OCI-LY3 (cell line): Measurements from ENCODE around the gene TFDP1.

Source experiments
- H2AFZ ChIP-seq: fragments of 200-600, 300-600 bp; shearing (Covaris generic); 2 replicates; pipeline ENCODE4 v1.6.0; 2014; ENCODE audit warnings: antibody characterized with exemption, low read depth, low read length
- H3K27ac ChIP-seq: fragments of 200-600, 300-600 bp; sonication (generic); 2 replicates; pipeline ENCODE4 v1.5.1; 2014; ENCODE audit warnings: mild to moderate bottlenecking, low read length, moderate library complexity, mixed read lengths
- H3K27me3 ChIP-seq: fragments of 200-600, 300-600 bp; sonication (generic); 2 replicates; pipeline ENCODE4 v1.6.1; 2014; ENCODE audit warnings: low read depth, low read length, mixed read lengths
- H3K36me3 ChIP-seq: fragments of 200-600, 300-600 bp; sonication (generic); replicated peaks from 2 replicates; pipeline ENCODE3; 2014; ENCODE audit warnings: low read depth, low read length, mixed read lengths
- H3K4me1 ChIP-seq: fragments of 300-600, 200-600 bp; sonication (generic); 2 replicates; pipeline ENCODE4 v1.6.1; 2014; ENCODE audit warnings: low read length, mixed read lengths
- H3K4me2 ChIP-seq: fragments of 200-600, 300-600 bp; sonication (generic); 2 replicates; pipeline ENCODE4 v1.6.1; 2014; ENCODE audit warnings: low read length, mixed read lengths
- H3K4me3 ChIP-seq: fragments of 300-600, 200-600 bp; sonication (generic); 2 replicates; pipeline ENCODE4 v1.5.1; 2014; ENCODE audit warnings: antibody characterized with exemption, mild to moderate bottlenecking, low read length, moderate library complexity
- H3K79me2 ChIP-seq: fragments of 300-600, 200-600 bp; shearing (Covaris generic); 2 replicates; pipeline ENCODE4 v1.6.1; 2014; ENCODE audit warnings: mild to moderate bottlenecking, low read length, mixed read lengths
- H3K9ac ChIP-seq: fragments of 300-600, 200-600 bp; shearing (Covaris generic); 2 replicates; pipeline ENCODE4 v1.6.0; 2014; ENCODE audit warnings: mild to moderate bottlenecking, low read length, moderate library complexity
- H3K9me3 ChIP-seq: fragments of 200-600, 300-600 bp; shearing (Covaris generic); 2 replicates; pipeline ENCODE4 v1.6.1; 2014; ENCODE audit warnings: low read length, mixed read lengths; ENCODE audit not compliant: insufficient read depth
- H4K20me1 ChIP-seq: fragments of 200-600, 300-600 bp; sonication (generic); 2 replicates; pipeline ENCODE4 v1.6.1; 2016; ENCODE audit warnings: low read length, mixed read lengths; ENCODE audit not compliant: insufficient read depth
- EZH2phosphoT487 ChIP-seq: fragments of 200-600 bp; shearing (Covaris generic); IDR thresholded peaks from 2 replicates; pipeline ENCODE4 v1.6.1; 2018; ENCODE audit warnings: antibody characterized with exemption, mixed run types, low read depth
- TF ChIP-seq, protein P1 (sequence below): fragments of 200-600, 300-600 bp; sonication (generic); IDR thresholded peaks from 2 replicates; pipeline ENCODE4 v1.5.1; 2014; ENCODE audit warnings: antibody characterized with exemption, low read length, low read depth

TFDP1 gene

DNA sequence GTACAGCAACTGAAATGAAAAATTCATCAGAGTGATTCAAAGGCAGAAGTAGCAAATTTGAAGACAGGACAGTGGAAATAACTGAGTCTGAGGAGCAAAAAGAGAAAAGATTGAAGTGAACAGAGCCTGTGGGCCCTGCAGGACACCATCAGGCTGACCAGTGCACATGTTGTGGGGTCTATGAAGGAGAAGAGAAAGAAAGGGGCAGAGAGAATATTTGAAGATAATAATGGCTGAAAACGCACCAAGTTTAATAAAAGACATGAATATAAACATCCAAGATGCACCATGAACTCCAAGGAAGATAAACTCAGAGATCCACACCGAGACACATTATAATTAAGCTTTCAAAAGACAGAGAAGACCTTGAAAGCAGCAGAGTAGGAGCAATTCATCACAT is 58.0 kb downstream of the TFDP1 start:
- Histone ChIP-seq H3K36me3 (peaks cover 42% of the 10 kb centered on the region), H2AFZ (no peak overlapping the region), H3K4me2 (no peak overlapping the region), H3K79me2 (0 out of 2 replicates have a peak, but pooled peaks cover 4% of the 10 kb centered on the region), H3K4me3 (no peak overlapping the region), H3K27me3 (no peaks in the 10 kb centered on the region), H3K27ac (no peak overlapping the region), H4K20me1 (no peaks in the 10 kb centered on the region), H3K4me1 (no peaks in the 10 kb centered on the region), H3K9ac (no peak overlapping the region), H3K9me3 (no peaks in the 10 kb centered on the region)
- TF ChIP-seq, protein P1, sequence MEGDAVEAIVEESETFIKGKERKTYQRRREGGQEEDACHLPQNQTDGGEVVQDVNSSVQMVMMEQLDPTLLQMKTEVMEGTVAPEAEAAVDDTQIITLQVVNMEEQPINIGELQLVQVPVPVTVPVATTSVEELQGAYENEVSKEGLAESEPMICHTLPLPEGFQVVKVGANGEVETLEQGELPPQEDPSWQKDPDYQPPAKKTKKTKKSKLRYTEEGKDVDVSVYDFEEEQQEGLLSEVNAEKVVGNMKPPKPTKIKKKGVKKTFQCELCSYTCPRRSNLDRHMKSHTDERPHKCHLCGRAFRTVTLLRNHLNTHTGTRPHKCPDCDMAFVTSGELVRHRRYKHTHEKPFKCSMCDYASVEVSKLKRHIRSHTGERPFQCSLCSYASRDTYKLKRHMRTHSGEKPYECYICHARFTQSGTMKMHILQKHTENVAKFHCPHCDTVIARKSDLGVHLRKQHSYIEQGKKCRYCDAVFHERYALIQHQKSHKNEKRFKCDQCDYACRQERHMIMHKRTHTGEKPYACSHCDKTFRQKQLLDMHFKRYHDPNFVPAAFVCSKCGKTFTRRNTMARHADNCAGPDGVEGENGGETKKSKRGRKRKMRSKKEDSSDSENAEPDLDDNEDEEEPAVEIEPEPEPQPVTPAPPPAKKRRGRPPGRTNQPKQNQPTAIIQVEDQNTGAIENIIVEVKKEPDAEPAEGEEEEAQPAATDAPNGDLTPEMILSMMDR: no peak
- TF ChIP-seq EZH2phosphoT487: no peak

DNA sequence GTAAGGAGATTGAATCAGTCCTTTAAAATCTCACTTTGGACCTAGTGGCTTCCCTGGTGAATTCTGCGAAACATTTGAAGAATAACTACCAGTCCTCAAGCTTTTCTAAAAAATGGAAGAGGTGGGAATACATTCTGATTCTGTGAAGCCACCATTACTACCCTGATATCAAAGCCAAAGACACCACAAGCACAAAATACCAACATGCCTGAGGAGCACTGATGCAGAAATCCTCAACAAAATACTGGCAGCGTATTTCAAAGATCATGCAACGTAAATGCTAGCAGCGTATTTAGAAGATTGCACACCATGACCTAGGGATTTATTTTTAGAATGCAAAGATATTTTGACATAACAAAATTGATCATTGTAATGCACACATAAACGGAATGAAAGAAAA is 59.0 kb downstream of the TFDP1 start:
- H4K20me1 ChIP-seq: no peaks in the 10 kb centered on the region
- H3K4me1 ChIP-seq: no peaks in the 10 kb centered on the region
- H3K9ac ChIP-seq: no peak overlapping the region
- H2AFZ ChIP-seq: no peak overlapping the region
- no peaks in the 10 kb centered on the region for H3K9me3 ChIP-seq
- H3K4me2 ChIP-seq: no peak overlapping the region
- TF ChIP-seq, protein P1: no peak
- no peak for TF ChIP-seq EZH2phosphoT487
- peaks cover 38% of the 10 kb centered on the region for H3K36me3 ChIP-seq
- 0 out of 2 replicates have a peak, but pooled peaks cover 4% of the 10 kb centered on the region for H3K79me2 ChIP-seq
- no peak overlapping the region for H3K4me3 ChIP-seq
- H3K27ac ChIP-seq: no peak overlapping the region
- H3K27me3 ChIP-seq: no peaks in the 10 kb centered on the region

DNA sequence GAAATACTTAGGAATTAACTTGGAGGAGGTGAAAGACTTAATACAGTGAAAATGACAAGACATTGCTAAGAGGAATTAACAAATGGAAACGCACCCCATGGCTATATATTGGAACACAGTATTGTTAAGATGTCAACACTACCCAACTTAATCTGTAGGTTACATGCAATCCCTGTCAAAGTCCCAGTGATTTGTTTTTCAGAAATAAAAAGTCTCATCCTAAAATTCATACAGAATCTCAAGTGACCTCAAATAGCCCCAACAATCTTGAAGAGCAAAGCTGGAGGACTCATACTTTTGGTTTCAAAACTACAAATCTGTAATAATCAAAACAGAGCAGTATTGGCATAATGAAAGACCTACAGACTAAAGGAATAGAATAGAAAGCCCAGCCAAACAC is 60.2 kb downstream of the TFDP1 start:
- no peak for TF ChIP-seq EZH2phosphoT487
- TF ChIP-seq, protein P1: no peak
- Histone ChIP-seq H3K4me3 (no peak overlapping the region), H3K9me3 (no peaks in the 10 kb centered on the region), H3K4me1 (no peaks in the 10 kb centered on the region), H3K36me3 (peaks cover 35% of the 10 kb centered on the region), H4K20me1 (no peaks in the 10 kb centered on the region), H3K27me3 (no peaks in the 10 kb centered on the region), H3K27ac (no peak overlapping the region), H3K9ac (no peak overlapping the region), H3K79me2 (no peaks in the 10 kb centered on the region), H2AFZ (no peak overlapping the region), H3K4me2 (no peak overlapping the region)

DNA sequence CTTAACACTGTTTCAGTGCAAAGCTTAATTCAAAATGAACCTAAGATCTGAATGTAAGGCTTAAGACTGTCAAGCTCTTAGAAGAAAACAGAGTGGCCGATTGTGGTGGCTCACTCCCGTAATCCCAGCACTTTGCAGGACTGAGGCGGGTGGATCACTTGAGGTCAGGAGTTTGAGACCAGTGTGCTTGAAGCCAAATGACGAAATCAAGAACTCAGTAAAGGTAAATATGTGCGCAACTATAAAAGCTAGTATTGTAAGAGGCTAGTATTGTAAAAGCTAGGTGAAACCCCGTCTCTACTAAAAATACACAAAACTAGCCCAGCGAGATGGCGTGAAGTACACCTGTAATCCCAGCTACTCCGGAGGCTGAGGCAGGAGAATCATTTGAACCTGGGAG is 60.8 kb downstream of the TFDP1 start:
- Histone ChIP-seq H3K4me2 (no peak overlapping the region), H3K27ac (no peak overlapping the region), H3K4me3 (no peak overlapping the region), H4K20me1 (no peaks in the 10 kb centered on the region), H3K4me1 (no peaks in the 10 kb centered on the region), H3K9me3 (no peaks in the 10 kb centered on the region), H2AFZ (no peak overlapping the region), H3K79me2 (no peaks in the 10 kb centered on the region), H3K36me3 (peaks cover 32% of the 10 kb centered on the region), H3K9ac (no peak overlapping the region), H3K27me3 (no peaks in the 10 kb centered on the region)
- TF ChIP-seq, protein P1: no peak
- no peak for TF ChIP-seq EZH2phosphoT487
